H1 (cell line): Measurements from ENCODE around the gene MRTO4. TPM values are rescaled to one million over a fixed set of nuclear protein-coding genes. Genes with fewer than 3 reads are reported as not detected.

ENCODE experiments used
- CTCF ChIA-PET: fragments of 300-600 bp; sonication (Branson Sonifier 250); formaldehyde crosslinking; loops from one replicate; lab custom pipeline; 2021; ENCODE audit not compliant: partially characterized antibody; lab: Charles Lee
- POLR2A ChIA-PET: fragments of 300-600 bp; sonication (Branson Sonifier 250); formaldehyde crosslinking; loops from one replicate; lab custom pipeline; 2021; ENCODE audit warnings: inconsistent platforms; ENCODE audit not compliant: partially characterized antibody; lab: Charles Lee
- DNase-seq, 2 experiments: peaks; one replicate each; pipeline versions ENCODE4 v3.0.0 to v3.0.0-alpha.2; 2010 to 2022; ENCODE audit warnings: low spot score in 2 of 2, low read depth in 1 of 2, mixed read lengths in 1 of 2
- FAIRE-seq: peaks from 2 replicates; lab custom pipeline; 2011; peaks lifted over from hg19 to GRCh38; lab: Jason Lieb, UNC
- H2AFZ ChIP-seq: 2 replicates; pipeline ENCODE4 v1.8.1; 2012; ENCODE audit warnings: low read length, inconsistent platforms
- H2AK5ac ChIP-seq: 2 replicates; pipeline ENCODE4 v1.6.1; 2013; ENCODE audit warnings: low read depth, low read length
- H2BK120ac ChIP-seq: replicated peaks from 2 replicates; pipeline ENCODE3; 2013; ENCODE audit warnings: low read depth, low read length, inconsistent platforms
- H2BK12ac ChIP-seq: 2 replicates; pipeline ENCODE4 v1.6.1; 2013; ENCODE audit warnings: low read depth, low read length
- H2BK15ac ChIP-seq: 2 replicates; pipeline ENCODE4 v1.6.1; 2013; ENCODE audit warnings: low read length
- H2BK20ac ChIP-seq: 2 replicates; pipeline ENCODE4 v1.6.1; 2013; ENCODE audit warnings: low read length
- H2BK5ac ChIP-seq: 2 replicates; pipeline ENCODE4 v1.6.1; 2013; ENCODE audit warnings: low read depth, low read length
- H3K14ac ChIP-seq: 2 replicates; pipeline ENCODE4 v1.6.1; 2013; ENCODE audit warnings: inconsistent platforms; ENCODE audit not compliant: insufficient read length
- H3K18ac ChIP-seq: 2 replicates; pipeline ENCODE4 v1.6.1; 2013; ENCODE audit warnings: low read length; ENCODE audit errors: extremely low read depth
- H3K23ac ChIP-seq: 2 replicates; pipeline ENCODE4 v1.6.1; 2013; ENCODE audit warnings: inconsistent platforms; ENCODE audit not compliant: insufficient read length
- H3K23me2 ChIP-seq: 2 replicates; pipeline ENCODE4 v1.6.1; 2013; ENCODE audit warnings: low read depth, low read length
- H3K27ac ChIP-seq: 2 replicates; pipeline ENCODE4 v1.6.1; 2011; ENCODE audit warnings: low read depth, low read length, inconsistent platforms
- H3K27me3 ChIP-seq, 4 experiments: replicated peaks in 1 of 4; 1 replicate in 1 of 4; 2 replicates in 3 of 4; pipeline versions ENCODE4 v1.6.1 to v1.8.1; 2011 to 2013; ENCODE audit warnings: low read length in 3 of 4, mild to moderate bottlenecking in 3 of 4, inconsistent platforms in 2 of 4, mixed read lengths in 2 of 4, moderate library complexity in 1 of 4; ENCODE audit not compliant: control insufficient read depth in 3 of 4, insufficient read depth in 3 of 4; ENCODE audit errors: extremely low read depth in 1 of 4
- H3K36me3 ChIP-seq, 4 experiments: 2 replicates each; pipeline versions ENCODE4 v1.6.1 to v1.8.1; 2011 to 2013; ENCODE audit warnings: mild to moderate bottlenecking in 4 of 4, low read length in 3 of 4, moderate library complexity in 2 of 4, control low read depth in 1 of 4, inconsistent platforms in 1 of 4; ENCODE audit not compliant: insufficient read depth in 4 of 4, control insufficient read depth in 2 of 4
- H3K4ac ChIP-seq: replicated peaks from 2 replicates; pipeline ENCODE3; 2013; ENCODE audit warnings: low read length, low read depth, mixed read lengths, inconsistent platforms; ENCODE audit not compliant: insufficient read length
- H3K4me1 ChIP-seq, 4 experiments: replicated peaks in 1 of 4; 1 replicate in 1 of 4; 2 replicates in 3 of 4; pipeline versions ENCODE4 v1.6.1 to v1.8.1; 2011 to 2013; ENCODE audit warnings: low read length in 3 of 4, inconsistent platforms in 2 of 4, mixed read lengths in 1 of 4; ENCODE audit not compliant: insufficient read depth in 4 of 4, control insufficient read depth in 3 of 4
- H3K4me2 ChIP-seq, 2 experiments: 2 replicates each; pipeline versions ENCODE4 v1.6.1 to v1.8.1; 2011 to 2013; ENCODE audit warnings: low read depth in 2 of 2, low read length in 2 of 2, control low read depth in 1 of 2, inconsistent platforms in 1 of 2, mild to moderate bottlenecking in 1 of 2; ENCODE audit not compliant: insufficient read depth in 1 of 2
- H3K4me3 ChIP-seq, 4 experiments: fragments of 200-600, 300-600 bp in 1 of 4; sonication (generic), shearing (Covaris generic), sonication (Bioruptor Twin) in 1 of 4; 2 replicates each; pipeline versions ENCODE4 v1.5.1 to v1.8.1; 2011 to 2016; ENCODE audit warnings: low read length in 4 of 4, low read depth in 3 of 4, control low read depth in 2 of 4, inconsistent platforms in 2 of 4, mild to moderate bottlenecking in 2 of 4, mixed read lengths in 1 of 4, moderate library complexity in 1 of 4; ENCODE audit not compliant: insufficient read depth in 2 of 4; ENCODE audit errors: extremely low read depth in 1 of 4
- H3K56ac ChIP-seq: replicated peaks from 2 replicates; pipeline ENCODE3; 2013; ENCODE audit warnings: low read depth, mild to moderate bottlenecking, mixed read lengths, low read length, inconsistent platforms; ENCODE audit not compliant: insufficient read length
- H3K79me1 ChIP-seq: 2 replicates; pipeline ENCODE4 v1.6.1; 2013; ENCODE audit warnings: low read depth, low read length, control low read depth
- H3K79me2 ChIP-seq, 2 experiments: 2 replicates each; pipeline versions ENCODE4 v1.6.1 to v1.8.1; 2012 to 2013; ENCODE audit warnings: low read length in 2 of 2, mild to moderate bottlenecking in 2 of 2, inconsistent platforms in 1 of 2; ENCODE audit not compliant: insufficient read depth in 2 of 2, control insufficient read depth in 1 of 2
- H3K9ac ChIP-seq, 4 experiments: replicated peaks in 1 of 4; 1 replicate in 1 of 4; 2 replicates in 3 of 4; pipeline versions ENCODE4 v1.6.1 to v1.8.1; 2011 to 2013; ENCODE audit warnings: low read depth in 3 of 4, low read length in 3 of 4, control low read depth in 2 of 4, mild to moderate bottlenecking in 2 of 4, moderate library complexity in 2 of 4, inconsistent platforms in 1 of 4; ENCODE audit errors: extremely low read depth in 1 of 4
- H3K9me3 ChIP-seq, 2 experiments: 2 replicates each; pipeline versions ENCODE4 v1.6.1 to v1.8.1; 2012 to 2013; ENCODE audit warnings: mild to moderate bottlenecking in 2 of 2, moderate library complexity in 2 of 2, control low read depth in 1 of 2, inconsistent platforms in 1 of 2, low read depth in 1 of 2, low read length in 1 of 2, mixed read lengths in 1 of 2; ENCODE audit not compliant: insufficient read depth in 2 of 2
- H4K20me1 ChIP-seq, 2 experiments: replicated peaks in 1 of 2; 2 replicates each; pipeline versions ENCODE3 to v1.8.1; 2011 to 2013; ENCODE audit warnings: inconsistent platforms in 2 of 2, low read length in 2 of 2, mild to moderate bottlenecking in 1 of 2; ENCODE audit not compliant: insufficient read depth in 2 of 2, control insufficient read depth in 1 of 2
- H4K5ac ChIP-seq: 2 replicates; pipeline ENCODE4 v1.6.1; 2013; ENCODE audit warnings: low read length, low read depth, mixed read lengths, inconsistent platforms; ENCODE audit not compliant: insufficient read length
- H4K8ac ChIP-seq: 2 replicates; pipeline ENCODE4 v1.8.0; 2013; ENCODE audit warnings: mild to moderate bottlenecking, moderate library complexity, low read length, inconsistent platforms; ENCODE audit not compliant: insufficient read depth; ENCODE audit errors: extremely low read depth
- H4K91ac ChIP-seq: replicated peaks from 2 replicates; pipeline ENCODE3; 2013; ENCODE audit warnings: low read length, mixed read lengths, inconsistent platforms; ENCODE audit not compliant: insufficient read length
- ATF3 ChIP-seq: IDR thresholded peaks from 2 replicates; pipeline ENCODE4 v1.6.1; 2011; ENCODE audit warnings: low read depth, mild to moderate bottlenecking, low read length; ENCODE audit not compliant: insufficient read depth
- CTCF ChIP-seq, 3 experiments: IDR thresholded peaks; 1 replicate in 2 of 3; 2 replicates in 1 of 3; pipeline versions ENCODE4 v1.5.1 to v1.6.1; 2011; ENCODE audit warnings: low read length in 3 of 3, mild to moderate bottlenecking in 3 of 3, inconsistent platforms in 2 of 3, low read depth in 1 of 3, moderate library complexity in 1 of 3; ENCODE audit not compliant: insufficient read depth in 1 of 3; ENCODE audit errors: control extremely low read depth in 1 of 3
- JUN ChIP-seq: IDR thresholded peaks from 2 replicates; pipeline ENCODE4 v1.6.1; 2011; ENCODE audit warnings: low read depth, mild to moderate bottlenecking, improper control_type of control experiment, low read length
- KDM4A ChIP-seq: IDR thresholded peaks from one replicate; pipeline ENCODE4 v1.7.1; 2012; ENCODE audit warnings: low read depth, mild to moderate bottlenecking, moderate library complexity, low read length, inconsistent platforms; ENCODE audit not compliant: severe bottlenecking
- POU5F1 ChIP-seq: IDR thresholded peaks from 2 replicates; pipeline ENCODE4 v1.6.1; 2011; ENCODE audit warnings: low read depth, mild to moderate bottlenecking, low read length, moderate library complexity
- RAD21 ChIP-seq, 2 experiments: IDR thresholded peaks in 1 of 2; conservative IDR thresholded peaks in 1 of 2; 2 replicates each; pipeline ENCODE4 v1.6.1; 2011; ENCODE audit warnings: low read depth in 2 of 2, low read length in 2 of 2, improper control_type of control experiment in 1 of 2, inconsistent platforms in 1 of 2, mild to moderate bottlenecking in 1 of 2, moderate library complexity in 1 of 2
- SIRT6 ChIP-seq: IDR thresholded peaks from one replicate; pipeline ENCODE4 v1.7.1; 2012; ENCODE audit warnings: low read length, inconsistent platforms
- SRF ChIP-seq: IDR thresholded peaks from 2 replicates; pipeline ENCODE4 v1.6.1; 2011; ENCODE audit warnings: mild to moderate bottlenecking, low read depth, low read length, moderate library complexity
- TAF1 ChIP-seq: IDR thresholded peaks from 2 replicates; pipeline ENCODE4 v1.6.1; 2011; ENCODE audit warnings: mild to moderate bottlenecking, low read depth, low read length
- USF2 ChIP-seq: IDR thresholded peaks from 2 replicates; pipeline ENCODE4 v1.6.1; 2011; ENCODE audit warnings: low read length, improper control_type of control experiment
- WGBS, 2 experiments: shearing (Covaris generic) in 1 of 2; methylation state at CpG; one replicate each; pipeline versions ENCODE4 v1.1.6 to v1.1.7; 2013 to 2015; ENCODE audit warnings: low lambda C conversion rate in 2 of 2, mixed read lengths in 2 of 2, inconsistent platforms in 1 of 2, low coverage in 1 of 2, missing lambda C conversion rate in 1 of 2; ENCODE audit not compliant: insufficient replicate concordance in 2 of 2, insufficient coverage in 1 of 2, insufficient read length in 1 of 2; ENCODE audit errors: extremely low coverage in 1 of 2, missing lambda C conversion rate in 1 of 2; 5-methylcytosine and 5-hydroxymethylcytosine counted together
- polyA plus RNA-seq, 7 experiments: library from polyadenylated mRNA; depleted of rRNA in 3 of 7; stranded (reverse) in 5 of 7; unstranded in 2 of 7; fragments of >200 nt in 5 of 7; fragments of 200-250 nt in 2 of 7; gene quantifications; 1 replicate in 5 of 7; 2 replicates in 1 of 7; 4 replicates in 1 of 7; pipeline versions ENCODE4 v1.2.1 to v1.2.3, GENCODE V29; 2011 to 2013; ENCODE audit warnings: missing spikeins in 2 of 7, mixed read lengths in 2 of 7
- total RNA-seq: library from RNA; stranded (reverse); fragmentation: NEBNext Ultra II Directional; extraction: Animal tissue kit (Norgen Biotek cat#: 25700); gene quantifications from 2 replicates; pipeline ENCODE4 v1.2.1, GENCODE V29; 2021

MRTO4 gene
- total and polyA plus RNA-seq, 2 of the 8 experiments (the other 6 are each of a cell fraction or from before 2014, with no cell fraction given), result 36.9 to 64.3 TPM

GRCh38 chr1:19300211-19300610, 48.6 kb downstream of the MRTO4 start:
- H3K18ac ChIP-seq, result no peak overlapping the region
- H3K4me1 ChIP-seq, result no peaks in the 10 kb centered on the region
- no peak overlapping the region for H2AFZ ChIP-seq
- ChIA-PET CTCF (no interaction called here), POLR2A (no interaction called here)
- H3K79me1 ChIP-seq, result no peaks in the 10 kb centered on the region
- H2AK5ac ChIP-seq, result no peak overlapping the region
- H2BK20ac ChIP-seq, result no peak overlapping the region
- H3K9me3 ChIP-seq, result peaks cover 7 to 10% of the 10 kb centered on the region in 2 experiments
- H3K27ac ChIP-seq, result no peak overlapping the region
- no peak overlapping the region for H3K14ac ChIP-seq
- no peak overlapping the region for H4K91ac ChIP-seq
- H4K20me1 ChIP-seq, result no peaks in the 10 kb centered on the region
- H2BK120ac ChIP-seq, result no peak overlapping the region
- no peaks in the 10 kb centered on the region for H3K27me3 ChIP-seq
- no peak overlapping the region for H2BK15ac ChIP-seq
- no peaks in the 10 kb centered on the region for H3K23me2 ChIP-seq
- 96% methylated on average over 2 of the region's 2 CpGs; no CpG with 5 or more reads in 1 of the 2 experiments for WGBS, 2 experiments
- FAIRE-seq (no peak), DNase-seq (no peak)
- H2BK5ac ChIP-seq, result no peak overlapping the region
- no peak overlapping the region for H2BK12ac ChIP-seq
- no peak overlapping the region for H3K9ac ChIP-seq
- no peak overlapping the region for H3K4me2 ChIP-seq
- no peak overlapping the region for H3K4me3 ChIP-seq
- H3K23ac ChIP-seq, result no peak overlapping the region
- no peak overlapping the region for H4K8ac ChIP-seq
- H4K5ac ChIP-seq, result no peak overlapping the region
- no peak overlapping the region for H3K56ac ChIP-seq
- H3K36me3 ChIP-seq, result peaks cover 1 to 13% (median 6%) of the 10 kb centered on the region in 4 experiments; a peak in 6 of 8 replicates
- no peak overlapping the region for H3K4ac ChIP-seq
- H3K79me2 ChIP-seq, result no peaks in the 10 kb centered on the region
- TF ChIP-seq SRF (no peak), JUN (no peak), KDM4A (no peak), SIRT6 (no peak), USF2 (no peak), ATF3 (no peak), POU5F1 (no peak), TAF1 (no peak), RAD21 (IDR thresholded peaks at IDR 0.05 in 1 of 2, conservative IDR thresholded peaks at IDR 0.05 in 1 of 2; ENCODE audit: low read depth in 2 of 2, low read length in 2 of 2) (no peak), CTCF (IDR thresholded peaks at IDR 0.05; ENCODE audit: control extremely low read depth in 1 of 3, insufficient read depth in 1 of 3, low read depth in 1 of 3, low read length in 3 of 3) (no peak)
